NCI-H1694 (cell line): ENCODE data around the gene ACP2.

ENCODE experiments used
- DNase-seq: peaks from one replicate; lab custom pipeline; 2025; lab: John Stamatoyannopoulos, UW

Gene ACP2, protein sequence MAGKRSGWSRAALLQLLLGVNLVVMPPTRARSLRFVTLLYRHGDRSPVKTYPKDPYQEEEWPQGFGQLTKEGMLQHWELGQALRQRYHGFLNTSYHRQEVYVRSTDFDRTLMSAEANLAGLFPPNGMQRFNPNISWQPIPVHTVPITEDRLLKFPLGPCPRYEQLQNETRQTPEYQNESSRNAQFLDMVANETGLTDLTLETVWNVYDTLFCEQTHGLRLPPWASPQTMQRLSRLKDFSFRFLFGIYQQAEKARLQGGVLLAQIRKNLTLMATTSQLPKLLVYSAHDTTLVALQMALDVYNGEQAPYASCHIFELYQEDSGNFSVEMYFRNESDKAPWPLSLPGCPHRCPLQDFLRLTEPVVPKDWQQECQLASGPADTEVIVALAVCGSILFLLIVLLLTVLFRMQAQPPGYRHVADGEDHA

DNA sequence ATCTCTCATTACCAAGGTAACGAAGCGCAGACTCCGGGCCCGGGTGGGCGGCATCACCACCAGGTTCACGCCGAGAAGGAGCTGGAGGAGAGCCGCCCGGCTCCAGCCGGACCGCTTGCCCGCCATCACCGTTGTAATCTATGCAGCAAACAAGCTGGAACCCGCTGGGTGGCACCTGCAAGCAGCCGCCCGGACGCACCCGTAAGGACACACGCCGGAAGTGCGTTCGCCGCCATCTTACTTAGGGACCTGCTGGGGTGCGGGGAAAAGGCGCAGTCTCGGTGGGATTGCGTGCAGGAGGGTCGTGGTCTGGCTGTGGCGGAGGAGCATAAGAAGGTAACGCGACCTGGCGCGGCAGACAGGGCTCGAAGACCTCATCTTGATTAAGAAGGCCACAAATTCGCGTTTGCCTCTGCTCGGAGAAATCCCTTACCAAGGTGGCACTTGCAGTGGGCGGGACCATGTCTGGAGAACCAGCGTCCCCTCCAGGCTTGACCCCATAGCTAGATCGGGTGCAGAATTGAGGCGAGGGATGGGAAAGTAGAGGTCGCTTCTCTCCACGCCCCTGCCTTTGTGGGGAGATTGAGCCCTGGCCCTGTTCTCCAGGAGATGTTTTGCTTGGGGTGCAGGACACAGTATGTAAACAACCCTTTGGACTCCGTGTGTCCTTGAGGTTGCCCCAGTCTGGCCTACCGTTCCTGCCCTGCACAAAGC lies at the start of gene ACP2:
ACP2 (minus strand) TSS at position 151 of the 714 bp plus-strand sequence; CDS start at position 126, 25 bp downstream.
- DNase-seq = peak; percentile 55

DNA sequence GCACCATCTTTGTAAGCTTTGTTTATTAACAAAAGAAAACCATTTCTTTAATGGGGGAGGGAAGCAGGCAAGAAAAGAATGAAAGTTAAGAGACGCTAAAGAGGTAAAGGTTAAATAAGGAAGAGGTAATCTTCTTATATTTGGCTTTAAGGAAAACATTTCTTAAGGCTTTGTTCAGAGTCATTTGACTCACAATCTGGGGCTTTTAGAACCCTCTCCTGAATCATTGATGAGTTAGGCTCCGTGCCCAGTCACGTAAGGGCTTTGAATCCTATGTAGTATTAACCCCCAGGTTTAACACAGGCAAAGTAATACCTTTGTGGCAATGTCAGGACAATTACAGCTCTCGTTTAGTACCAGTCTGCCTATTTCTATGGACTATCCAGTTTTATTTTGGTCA lies 47.4 kb upstream of the ACP2 start:
- DNase-seq = no peak

DNA sequence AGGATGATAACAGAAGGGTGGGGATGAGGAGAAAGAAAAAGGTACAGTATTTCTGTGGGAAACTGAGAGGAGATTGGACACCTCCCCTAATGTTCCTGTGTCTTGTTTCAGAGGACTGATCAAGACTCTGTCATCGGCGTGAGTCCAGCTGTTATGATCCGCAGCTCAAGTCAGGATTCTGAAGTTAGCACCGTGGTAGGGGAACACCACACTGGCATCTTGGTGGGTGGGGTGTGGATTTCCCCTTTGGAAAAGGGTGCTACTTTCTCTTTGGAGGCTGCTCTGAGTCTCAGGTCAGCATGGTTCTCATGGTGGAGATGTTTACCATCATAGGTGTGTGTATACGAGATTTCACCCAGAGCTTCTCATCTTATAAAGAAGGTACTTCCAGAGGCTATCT lies 46.8 kb upstream of the ACP2 start:
- DNase-seq = no peak

DNA sequence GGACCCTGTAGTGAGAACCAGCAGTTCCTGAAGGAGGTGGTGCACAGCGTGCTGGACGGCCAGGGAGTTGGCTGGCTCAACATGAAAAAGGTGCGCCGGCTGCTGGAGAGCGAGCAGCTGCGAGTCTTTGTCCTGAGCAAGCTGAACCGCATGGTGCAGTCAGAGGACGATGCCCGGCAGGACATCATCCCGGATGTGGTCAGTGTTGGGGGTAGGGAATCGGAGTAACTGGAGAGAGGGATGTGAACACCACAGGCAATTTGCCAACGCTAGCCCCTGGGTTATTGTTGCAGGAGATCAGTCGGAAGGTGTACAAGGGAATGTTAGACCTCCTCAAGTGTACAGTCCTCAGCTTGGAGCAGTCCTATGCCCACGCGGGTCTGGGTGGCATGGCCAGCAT lies 41.2 kb upstream of the ACP2 start:
- no peak for DNase-seq

DNA sequence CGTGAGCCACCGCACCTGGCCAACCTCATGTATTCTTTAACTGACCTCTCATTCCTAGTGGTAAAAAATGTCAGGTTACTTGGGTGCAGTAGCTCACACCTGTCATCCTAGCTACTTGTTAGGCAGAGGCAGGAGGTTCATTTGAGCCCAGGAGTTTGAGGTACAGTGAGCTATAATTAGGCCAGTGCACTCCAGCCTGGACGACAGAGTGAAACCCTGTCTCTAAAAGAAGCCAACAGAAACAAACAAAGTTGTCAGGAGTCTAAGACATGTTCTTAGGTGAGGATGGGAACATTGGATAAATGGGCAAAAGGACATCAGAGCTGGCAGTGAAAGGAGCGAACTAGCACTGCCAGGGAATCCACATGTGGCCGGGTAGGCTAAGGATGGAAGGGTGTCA lies 39.5 kb upstream of the ACP2 start:
- DNase-seq = no peak

DNA sequence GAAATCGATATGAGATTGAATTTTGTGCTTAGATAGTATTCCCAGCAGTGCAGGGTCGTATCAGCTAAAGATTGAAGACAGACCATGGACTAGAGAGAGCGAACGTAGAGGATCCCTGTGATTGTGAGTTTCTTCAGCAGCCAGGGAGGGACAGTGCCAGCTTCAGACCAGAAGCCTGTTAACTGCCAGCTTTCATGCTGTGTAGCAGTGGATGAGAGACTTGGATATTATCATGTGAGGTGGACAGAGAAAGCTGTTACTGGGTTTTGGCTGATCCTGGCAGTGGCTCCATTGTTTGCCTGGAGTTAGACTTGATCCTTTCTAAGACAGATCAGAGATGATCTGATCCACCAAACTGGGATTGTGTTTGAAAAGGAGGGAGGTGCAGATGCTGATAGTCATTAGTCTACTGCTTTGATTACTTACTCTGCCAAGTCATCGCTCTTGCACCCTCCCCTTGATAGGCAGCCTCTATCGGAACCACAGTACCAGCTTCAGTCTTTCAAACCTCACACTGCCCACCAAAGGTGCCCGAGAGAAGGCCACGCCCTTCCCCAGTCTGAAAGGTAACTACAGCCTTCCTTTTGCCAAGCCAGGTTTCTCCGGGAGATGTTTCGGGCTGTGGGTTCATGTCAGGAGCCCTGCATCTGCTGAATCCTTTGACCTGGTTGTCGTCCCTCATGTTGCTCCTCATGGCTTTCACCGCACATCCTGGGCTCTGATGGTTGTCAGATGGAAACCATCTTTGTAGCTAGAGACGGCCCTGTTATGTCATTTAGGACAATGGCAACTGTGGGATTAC lies 37.6 kb upstream of the ACP2 start:
- DNase-seq = no peak

DNA sequence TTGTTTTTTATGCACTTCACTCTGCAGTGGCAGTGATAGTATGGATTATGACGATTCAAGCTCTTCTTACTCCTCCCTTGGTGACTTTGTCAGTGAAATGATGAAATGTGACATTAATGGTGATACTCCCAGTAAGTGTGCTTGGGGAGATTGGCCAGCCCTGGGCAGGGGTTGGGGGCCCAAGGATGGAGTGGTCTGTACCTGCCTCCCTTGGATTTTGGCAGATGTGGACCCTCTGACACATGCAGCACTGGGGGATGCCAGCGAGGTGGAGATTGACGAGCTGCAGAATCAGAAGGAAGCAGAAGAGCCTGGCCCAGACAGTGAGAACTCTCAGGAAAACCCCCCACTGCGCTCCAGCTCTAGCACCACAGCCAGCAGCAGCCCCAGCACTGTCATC lies 35.5 kb upstream of the ACP2 start:
- no peak for DNase-seq

DNA sequence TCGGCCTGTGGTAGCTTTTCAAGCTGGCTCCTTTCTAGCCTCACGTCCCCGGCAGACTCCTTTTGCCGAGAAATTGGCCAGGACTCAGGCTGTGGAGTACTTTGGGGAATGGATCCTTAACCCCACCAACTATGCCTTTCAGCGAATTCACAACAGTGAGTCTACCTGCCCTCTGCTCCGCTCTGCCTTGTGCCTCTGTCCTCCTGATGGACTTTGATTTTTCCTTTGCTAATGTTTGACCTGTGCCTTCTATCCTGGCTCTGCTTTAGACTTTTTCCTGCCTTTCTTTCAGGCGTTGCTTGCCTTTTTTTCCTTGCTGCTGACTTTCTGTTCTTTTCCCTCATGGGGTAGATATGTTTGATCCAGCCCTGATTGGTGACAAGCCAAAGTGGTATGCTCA lies 33.8 kb upstream of the ACP2 start:
- no peak for DNase-seq

DNA sequence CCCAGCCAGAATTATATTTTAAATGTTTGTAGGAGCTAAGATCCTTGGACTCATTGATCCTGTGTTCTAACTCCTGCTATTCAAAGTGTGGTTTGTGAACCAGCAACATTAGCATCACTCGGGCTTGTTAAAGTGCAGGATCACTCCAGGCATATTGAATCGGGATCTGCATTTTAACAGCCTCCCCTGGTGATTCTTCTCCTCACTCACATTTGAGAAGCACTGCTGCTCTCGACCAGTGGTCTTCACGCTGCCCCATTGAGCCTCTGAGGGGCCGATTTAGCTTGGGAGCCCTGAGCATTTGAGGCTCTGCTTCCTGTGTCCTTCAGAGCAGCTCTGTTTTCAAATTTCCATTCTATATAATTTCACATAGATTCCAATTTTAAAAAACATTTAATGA lies 32.2 kb upstream of the ACP2 start:
- no peak for DNase-seq

DNA sequence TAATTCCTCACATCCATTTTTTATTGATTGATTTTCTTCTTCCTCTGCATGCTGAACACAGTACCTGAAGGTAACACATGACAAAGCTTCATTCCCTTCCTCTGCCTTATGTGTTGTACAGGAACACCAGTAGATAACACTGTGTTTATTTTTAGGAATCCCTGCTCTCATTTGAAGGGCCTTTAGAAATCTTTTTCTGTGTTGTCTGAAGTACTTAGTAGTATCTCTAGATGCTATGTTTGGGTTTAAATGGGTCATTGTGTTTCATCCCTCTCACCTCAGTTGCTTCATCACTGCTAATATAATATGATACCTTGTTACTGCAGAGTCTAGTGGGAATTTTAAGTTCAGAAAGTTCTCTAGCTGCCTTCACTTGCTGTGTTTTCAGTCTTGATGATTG lies 31.5 kb upstream of the ACP2 start:
- DNase-seq = no peak

DNA sequence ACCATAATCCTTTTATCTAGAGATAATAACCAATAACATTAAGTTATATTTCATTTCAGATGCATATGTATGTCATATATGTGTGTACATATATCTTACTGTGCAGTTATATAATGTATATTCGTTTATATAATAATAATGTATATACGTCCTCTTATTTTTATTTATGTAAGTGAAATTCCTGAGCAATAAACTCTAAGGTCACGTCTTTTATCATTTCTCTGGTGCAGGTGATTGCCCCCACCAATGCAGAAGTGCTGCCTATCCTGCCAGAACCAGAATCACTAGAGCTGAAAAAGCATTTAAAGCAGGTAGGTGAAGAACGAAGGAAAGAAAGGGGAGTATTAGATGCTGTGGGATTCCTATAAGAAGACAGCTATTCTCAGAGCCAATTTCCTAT lies 30.2 kb upstream of the ACP2 start:
- DNase-seq = no peak

DNA sequence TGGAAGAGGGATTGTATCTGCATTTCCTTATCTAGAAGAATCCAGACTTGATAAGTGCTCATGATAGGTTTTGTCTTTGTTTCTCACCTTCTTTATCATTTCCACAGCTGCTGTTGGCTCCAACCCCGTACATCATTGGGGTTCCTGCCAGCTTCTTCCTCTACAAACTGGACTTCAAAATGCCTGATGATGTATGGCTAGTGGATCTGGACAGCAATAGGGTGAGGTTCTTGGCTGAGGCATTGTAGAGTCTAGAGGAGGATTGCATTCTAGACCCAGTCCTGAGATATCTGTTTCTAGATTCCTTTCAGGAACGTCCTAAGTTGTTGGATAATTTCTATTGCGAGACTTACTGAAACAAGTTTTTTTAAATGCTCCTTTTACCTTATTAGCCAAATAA lies 29.4 kb upstream of the ACP2 start:
- DNase-seq = no peak

DNA sequence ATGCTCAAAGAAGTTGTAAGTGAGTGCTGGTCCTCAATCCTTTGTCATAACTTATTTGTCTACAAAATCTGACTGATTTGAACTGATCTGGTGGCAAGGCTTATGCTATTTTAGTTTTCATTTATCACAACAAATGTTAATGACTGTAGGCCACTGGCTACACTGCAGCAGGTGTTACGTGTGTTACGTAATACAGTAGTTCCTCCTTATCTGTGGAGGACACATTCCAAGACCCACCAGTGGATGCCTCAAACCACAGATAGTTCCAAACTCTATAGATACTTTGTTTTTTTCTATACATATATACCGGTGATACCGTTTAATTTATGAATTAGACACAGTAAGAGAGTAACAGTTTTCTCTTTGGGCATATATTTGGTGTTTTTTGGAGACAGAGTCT lies 28.3 kb upstream of the ACP2 start:
- no peak for DNase-seq

DNA sequence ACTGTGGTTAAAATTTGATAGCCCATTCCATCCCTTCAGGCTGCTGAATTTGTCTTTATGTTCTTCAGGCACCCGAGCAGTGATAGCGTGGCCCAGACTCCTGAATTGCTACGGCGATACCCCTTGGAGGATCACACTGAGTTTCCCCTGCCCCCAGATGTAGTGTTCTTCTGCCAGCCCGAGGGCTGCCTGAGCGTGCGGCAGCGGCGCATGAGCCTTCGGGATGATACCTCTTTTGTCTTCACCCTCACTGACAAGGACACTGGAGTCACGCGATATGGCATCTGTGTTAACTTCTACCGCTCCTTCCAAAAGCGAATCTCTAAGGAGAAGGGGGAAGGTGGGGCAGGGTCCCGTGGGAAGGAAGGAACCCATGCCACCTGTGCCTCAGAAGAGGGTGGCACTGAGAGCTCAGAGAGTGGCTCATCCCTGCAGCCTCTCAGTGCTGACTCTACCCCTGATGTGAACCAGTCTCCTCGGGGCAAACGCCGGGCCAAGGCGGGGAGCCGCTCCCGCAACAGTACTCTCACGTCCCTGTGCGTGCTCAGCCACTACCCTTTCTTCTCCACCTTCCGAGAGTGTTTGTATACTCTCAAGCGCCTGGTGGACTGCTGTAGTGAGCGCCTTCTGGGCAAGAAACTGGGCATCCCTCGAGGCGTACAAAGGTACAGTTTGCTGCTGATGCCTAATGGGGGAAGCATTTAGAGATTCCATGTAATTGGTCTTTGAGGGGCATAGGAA lies 26.1 kb upstream of the ACP2 start:
- DNase-seq = no peak

DNA sequence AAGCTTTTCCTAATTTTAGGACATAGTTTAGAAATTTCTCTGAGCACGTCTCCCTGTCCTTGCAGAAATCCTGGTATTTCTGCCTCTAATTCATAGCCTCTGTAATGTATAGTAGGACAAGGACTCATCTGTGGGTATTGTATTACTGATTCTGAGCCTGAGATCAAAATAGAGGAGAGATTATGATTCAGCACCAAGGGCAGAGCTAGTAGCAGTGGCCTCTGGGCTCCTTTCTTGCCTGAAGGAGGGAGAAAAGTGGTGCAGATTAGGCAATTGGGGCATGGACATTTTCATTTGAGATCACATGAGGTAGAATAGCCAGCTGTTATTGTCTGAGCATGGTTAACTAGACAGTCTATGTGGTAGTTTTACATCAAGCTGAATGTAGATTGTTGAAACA lies 24.1 kb upstream of the ACP2 start:
- no peak for DNase-seq

DNA sequence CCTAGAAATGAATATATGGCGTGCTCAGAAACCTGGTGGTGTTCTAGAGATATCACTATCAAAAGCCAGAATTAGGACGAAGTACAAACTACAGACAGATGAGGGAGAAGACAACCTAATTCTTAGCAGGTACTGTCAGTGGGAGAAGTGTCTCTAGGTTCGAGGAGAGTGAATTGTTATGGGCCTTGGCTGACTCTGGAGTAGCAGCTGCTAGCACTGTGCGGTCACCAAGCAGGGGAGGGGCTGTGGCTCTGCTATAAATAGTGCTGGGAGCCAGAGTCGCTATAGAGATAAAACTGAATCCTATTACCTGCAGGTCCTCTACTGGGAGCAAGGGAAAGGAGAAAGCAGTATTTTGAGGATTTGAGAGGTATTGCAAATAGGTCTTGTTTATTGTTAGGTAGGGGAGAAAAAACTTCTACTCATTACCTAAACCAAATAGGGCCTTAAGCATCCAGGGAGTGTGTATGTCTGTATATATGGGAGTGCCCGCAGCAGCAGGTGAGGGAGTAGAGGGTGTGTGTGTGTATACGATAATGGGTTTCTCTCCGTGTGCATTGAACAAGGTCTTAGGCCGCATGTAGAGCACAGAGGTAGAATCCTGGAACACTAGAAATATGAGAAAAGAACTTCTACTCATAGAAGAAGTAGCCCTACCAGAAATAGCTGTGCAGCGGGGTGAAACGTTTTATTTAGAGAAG lies 23.5 kb upstream of the ACP2 start:
- no peak for DNase-seq

DNA sequence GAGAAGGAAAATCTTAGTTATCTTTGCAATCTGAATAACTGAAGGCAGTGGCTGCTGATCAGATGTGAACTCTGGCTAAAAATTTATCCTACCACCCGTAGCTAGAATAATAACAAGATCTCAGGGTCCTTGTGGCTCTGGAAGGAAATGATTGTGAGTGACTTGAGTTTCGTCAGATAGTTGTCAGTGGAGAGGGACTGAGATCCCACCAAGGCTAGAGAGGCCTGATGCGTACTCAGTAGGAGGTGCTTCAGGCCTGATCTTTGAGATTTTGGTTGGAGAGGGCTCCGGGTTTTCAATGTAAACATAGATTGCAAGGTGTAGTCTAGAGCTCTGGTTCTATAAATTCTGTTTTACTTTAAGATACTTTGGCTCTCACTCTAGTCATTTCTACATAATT lies 22.7 kb upstream of the ACP2 start:
- no peak for DNase-seq

DNA sequence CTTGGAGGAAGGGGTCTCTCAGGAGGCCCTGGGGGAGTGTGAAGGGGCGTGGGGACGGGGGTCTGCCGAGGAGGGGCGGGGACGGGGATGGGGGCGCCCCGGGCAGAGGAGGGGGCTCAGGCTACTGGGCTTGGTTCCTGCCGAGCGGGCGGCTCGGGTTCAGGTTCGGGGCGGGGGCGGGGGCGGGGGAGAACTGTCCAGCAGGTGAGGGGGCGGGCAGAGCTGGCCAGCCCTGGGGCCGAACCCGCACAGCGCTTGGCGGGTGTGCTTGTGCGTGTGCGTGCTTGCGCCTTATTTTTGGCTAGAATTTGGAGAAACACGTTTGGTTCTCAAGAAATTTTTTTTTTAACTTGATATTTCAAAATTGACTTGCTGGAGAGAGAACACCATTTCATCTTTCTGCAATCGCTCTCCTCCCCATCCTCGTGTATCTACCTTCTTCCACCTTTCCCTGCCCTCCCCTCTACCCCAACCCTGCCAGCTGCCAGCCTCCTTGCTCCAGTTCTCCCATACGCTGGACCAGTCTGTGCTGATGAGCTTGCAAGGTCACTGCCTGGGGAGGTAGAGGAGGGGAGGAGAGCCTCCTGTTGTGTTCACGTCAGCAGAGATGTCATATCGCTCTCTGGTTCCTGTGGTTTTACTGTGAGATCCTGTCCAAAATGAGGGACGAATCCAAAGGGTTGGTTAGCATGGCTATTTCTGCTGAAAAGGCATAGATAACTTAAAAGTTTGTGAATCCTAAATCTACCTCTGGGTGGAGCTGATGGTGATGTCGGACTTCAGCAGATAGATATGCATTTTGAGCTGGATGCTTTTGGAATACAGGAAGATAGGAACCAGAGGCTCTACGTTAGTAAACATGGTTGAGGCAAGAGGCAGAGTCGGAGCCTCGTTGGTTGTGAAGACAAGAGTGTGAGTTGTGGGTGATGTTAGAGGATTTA lies 22.0 kb upstream of the ACP2 start:
- DNase-seq = peak; percentile 32

DNA sequence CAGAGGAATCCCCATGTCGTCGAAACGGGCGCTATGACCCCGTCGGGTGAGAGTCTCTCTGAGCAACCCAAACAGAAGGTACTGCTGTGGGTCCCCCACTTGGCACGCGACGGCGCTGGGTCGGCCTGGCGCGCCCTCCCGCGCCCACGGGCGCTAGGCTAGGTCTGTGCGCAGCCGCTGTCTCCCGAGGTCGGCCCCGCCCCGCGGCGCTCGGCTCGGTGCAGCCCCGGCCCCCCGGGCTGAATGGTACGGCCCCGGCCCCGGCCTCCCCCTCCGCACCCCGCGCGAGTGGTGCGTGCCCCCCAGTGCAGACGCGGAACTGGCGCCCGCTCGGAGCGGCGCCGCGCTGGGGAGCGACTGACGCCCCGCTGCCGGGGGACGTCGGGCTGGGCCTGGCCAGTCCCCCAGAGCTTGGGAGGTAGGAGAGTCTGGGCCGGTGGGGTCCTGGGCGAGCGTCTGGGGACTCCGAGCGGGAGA lies 21.3 kb upstream of the ACP2 start, which contains the start of gene MADD:
MADD (plus strand) TSS at position 305 of the 477 bp plus-strand sequence.
- DNase-seq = peak; percentile 43
